ENCODE measurements around the gene SLC1A1.

SLC1A1 gene

DNA sequence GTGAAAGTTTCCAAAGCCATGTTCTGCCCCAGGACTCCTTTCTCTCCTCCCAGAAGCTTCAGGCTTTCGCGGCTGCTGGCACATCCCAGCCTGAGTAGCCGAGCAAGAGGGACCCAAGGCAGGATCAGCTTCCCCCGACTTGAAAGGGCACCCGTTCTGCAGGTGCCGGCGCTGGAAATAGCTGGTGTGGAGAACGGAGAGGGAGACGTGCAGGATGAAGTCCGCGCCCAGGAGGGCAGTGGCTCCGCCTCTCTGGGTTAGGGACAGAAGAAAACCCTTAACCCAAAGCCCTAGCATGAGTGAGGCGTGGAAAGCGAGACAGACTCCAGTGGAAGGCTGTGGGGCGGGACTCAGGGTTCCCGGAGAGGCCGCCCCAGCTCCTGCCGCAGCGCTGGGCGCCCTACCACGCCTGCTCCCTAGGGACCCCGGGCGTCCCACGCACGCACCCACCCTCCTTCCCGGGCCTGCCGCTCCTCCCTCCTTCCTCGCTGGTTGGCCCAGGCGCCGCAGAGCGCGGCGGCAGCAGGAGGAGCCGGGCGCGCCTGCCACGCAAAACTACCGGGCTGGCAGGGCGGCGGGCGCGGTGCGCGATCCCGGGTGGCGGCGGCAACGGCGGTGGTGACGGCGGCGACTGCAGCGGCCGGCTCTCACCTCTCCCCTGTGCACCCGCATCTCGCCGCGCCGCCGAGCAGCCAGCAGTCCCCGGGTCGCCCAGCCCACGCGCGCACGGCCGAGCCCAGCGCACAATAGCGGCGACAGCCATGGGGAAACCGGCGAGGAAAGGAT, at the start of gene SLC1A1:
Gene SLC1A1, plus strand, starts transcription at position 550 of the 786 bp plus-strand sequence. Its CDS starts 212 bp downstream, at position 762.
- no peak for DNase-seq

DNA sequence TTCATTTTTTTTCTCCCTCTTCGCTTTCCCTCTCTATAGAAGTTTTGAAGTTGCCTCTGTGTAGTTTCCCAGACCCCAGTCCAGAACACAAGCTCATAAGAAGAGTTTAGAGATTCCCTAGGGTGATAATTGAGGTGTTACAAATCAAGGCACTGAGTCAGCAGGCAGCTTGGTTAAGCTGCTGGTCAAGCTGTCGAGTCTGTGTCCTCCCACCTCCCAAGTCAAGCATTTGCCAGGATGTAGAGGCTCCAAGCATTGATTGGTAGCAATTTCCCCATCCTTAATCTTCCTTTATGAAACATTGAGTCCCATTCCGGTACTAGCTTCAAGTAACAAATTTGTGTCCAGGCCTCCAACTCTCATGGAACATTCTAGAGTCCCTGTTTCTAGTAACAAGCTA, 47.5 kb upstream of the SLC1A1 start:
- DNase-seq, result no peak

DNA sequence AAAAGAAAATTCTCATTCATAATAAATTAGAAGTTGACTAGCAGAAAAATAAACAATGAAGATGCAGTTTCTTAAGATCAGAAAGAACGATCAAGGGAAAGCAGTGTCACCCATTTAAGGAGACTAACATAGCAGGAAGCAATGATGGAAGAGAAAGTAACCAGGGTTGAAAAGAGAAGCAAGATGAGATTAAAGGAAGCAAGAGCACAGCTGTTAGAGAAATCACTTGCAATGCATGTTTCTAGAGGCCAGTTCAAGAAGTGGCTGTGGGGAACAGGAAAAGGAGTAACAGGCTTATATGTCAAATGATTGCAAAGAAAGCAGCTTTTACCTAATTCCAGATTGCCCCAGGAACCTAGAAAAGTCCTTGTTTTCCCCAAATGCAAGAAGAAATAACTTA, 46.8 kb upstream of the SLC1A1 start:
- no peak for DNase-seq

DNA sequence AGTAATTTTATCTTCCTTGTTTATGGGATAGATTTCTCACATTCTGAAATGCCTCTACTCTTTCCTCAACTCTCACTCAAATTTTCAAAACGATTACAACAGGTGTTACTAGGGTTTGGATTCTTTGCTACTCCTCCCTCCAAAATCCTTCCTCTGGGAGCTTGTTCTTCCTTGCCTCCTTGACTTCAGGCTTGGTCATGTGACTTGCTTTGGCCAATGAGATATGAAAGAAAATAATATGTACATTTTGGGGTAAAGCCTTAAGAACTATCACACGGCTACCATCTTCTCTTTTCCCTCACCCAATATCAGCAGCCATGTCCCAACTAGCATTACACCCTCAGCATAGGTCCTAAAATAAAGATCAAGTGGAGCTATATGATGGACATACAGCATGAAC, 28.8 kb upstream of the SLC1A1 start:
- no peak for DNase-seq

DNA sequence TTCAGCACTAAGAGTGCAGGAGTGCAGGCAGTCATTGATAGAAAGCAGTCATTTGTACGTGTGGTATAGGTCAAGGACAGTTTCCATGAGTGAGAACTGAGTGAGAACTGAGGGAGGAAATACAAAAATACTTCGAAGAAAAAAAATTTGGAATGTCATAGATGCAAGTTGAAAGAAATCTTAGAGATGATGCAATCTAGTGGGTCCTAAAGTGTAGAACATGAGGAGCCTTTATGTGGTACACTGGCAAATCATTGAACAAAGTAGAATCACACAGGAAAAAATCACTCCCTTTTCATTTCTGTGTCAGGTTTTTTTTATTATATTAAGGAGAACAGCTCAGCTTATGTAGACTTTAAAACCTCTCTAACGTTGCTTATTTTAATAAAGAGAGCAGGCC, 26.4 kb upstream of the SLC1A1 start:
- no peak for DNase-seq

DNA sequence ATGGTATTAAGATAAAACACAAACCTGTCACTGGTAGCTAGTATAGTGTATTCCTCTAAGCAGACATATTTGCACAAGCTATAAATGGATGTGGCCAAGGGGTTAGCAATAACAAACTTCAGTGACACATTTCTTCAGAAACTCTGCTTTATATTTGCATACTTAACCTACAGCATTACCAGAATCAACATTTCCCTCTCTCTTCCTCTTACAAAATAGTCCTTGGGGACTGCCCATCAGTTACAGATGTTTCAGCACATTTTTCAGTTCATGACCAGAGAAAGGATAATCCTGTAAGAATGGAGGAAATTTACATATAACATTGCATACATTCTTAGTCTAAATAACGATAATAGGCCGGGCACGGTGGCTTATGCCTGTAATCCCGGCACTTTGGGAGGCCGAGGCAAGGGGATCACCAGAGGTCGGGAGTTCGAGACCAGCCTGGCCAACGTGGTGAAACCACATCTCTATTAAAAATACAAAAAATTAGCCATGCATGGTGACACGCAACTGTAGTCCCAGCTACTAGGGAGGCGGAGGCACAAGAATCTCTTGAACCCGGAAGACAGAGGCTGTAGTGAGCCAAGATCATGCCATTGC, 25.3 kb upstream of the SLC1A1 start:
- no peak for DNase-seq

DNA sequence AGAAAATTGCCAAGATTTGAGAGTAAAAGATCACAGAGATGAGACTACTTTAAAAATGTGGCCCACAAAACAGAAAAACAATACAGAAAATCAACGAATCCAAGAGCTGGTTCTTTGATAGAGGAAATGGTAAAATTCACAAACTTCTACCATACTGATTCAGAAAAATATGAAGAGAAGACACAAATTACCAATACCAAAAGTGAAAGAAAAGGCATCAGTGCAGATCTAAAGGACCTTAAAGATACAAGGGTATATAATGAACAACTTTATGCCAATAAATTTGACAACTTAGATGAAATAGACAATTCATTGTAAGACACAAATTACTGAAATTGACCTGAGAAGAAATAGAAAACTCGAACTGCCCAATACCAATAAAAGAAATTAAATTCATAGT, 24.4 kb upstream of the SLC1A1 start:
- no peak for DNase-seq

DNA sequence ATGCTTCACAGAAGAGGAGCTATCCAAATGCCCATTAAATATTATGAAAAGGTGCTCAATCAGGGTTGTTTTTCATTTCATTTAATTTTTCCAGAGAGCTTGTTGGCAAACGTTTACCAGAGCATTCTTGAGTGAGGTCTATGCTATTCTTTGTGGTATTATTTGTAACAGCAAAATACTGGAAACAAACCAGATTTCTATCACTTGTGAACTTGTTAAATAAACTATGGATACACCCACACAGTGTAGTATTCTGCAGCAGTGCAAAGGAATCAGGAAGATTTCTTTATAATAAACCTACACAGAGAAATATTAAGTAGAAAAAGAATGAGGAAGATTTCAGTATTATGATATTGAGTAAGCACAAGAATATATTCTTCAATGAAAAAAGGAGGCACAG, 15.0 kb upstream of the SLC1A1 start:
- DNase-seq, result no peak

DNA sequence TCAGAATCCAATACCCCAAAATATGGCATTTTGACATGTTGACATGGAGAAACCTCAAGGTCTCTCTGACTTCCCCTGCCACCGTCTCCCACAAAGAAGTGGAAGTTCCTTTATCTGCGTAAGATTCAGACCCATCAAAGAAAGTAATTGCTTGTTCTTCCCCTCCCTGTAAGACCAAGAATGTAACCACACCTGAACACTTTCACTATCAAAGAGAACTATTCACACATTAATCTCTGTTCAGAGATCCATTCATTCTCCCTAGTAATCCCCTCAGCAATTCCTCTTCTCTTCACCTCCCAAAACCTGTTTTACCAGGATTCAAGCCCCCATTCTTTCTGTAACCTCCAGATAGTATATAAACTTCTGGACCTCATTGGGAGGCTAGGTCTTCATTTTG, 4.1 kb upstream of the SLC1A1 start:
- no peak for DNase-seq

DNA sequence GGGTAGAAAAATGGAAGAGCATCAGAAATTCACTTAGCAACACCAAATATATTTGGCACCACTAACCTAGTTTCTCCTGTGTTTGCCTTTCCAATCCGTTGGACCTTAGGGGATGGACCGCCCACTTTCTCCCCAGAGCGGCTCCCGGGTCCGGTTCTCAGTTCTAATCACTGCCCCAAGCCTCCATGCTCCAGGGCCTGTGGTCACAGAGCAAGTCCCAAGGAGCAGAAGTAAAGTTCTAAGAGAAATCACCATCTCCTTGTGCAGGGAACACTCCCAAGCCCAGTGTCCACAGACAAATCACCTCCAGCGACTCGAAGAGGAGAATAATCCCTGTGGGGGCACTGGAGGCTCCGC, 728 bp upstream of the SLC1A1 start:
- no peak for DNase-seq

DNA sequence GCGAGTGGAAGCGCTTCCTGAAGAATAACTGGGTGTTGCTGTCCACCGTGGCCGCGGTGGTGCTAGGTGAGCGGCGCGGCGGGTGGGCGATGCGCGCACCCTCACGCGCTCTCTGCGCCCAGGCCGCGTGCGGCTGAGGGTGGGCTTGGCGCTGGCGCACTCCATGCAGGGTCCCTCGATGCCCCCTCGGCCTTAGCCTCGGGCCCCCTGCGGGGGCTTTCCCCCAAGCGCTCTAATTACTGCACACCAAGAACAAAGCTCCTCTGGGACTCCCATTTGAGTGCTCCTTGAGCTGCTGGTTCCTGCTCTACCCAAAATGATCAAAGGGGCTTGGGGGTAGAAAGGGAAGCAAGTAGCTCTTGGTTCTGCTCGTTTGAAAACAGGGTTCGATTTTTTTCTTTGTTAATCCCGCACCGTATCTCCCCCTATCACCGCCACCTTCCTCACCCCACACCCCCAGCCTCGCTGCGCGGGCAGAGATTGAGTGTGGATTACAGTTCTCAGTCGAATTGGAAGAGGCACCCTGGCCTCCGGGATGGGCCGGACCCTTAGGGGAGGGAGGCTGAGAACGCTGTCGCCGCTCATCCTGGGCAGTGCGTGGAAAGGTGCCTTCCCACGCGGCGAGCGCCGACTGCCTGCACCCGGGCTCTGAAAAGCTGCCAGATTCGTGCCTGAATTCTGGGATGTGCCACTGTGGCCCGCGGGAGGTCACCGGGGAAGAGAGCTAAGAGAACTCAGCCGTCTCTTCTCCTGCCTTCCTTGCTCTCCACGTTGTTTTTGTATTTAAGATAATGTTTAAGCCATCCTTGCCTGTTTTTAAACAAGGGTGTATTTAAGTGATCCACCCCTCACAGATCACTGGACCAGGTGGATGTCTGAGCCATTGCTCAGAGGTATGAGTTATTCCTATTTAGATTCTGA, 697 bp downstream of the SLC1A1 start:
- DNase-seq, result no peak

DNA sequence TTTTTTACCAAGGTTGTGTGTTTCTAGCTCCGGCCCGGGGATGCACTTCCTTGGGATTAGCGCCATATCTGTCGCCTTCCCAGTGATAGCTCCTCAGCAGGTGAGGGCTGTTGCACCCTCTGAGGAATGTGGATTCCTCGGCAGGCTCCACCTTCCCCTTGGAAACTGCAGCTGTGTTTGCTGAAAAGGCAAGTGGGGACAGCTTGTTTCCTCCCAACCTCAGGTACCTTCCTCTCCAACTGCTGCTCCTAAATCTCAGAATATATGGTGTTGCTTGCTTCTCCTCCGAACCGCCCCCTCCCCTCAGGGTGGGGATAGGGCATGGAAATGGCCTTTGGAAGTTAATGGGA, 1.3 kb downstream of the SLC1A1 start:
- DNase-seq, result no peak

DNA sequence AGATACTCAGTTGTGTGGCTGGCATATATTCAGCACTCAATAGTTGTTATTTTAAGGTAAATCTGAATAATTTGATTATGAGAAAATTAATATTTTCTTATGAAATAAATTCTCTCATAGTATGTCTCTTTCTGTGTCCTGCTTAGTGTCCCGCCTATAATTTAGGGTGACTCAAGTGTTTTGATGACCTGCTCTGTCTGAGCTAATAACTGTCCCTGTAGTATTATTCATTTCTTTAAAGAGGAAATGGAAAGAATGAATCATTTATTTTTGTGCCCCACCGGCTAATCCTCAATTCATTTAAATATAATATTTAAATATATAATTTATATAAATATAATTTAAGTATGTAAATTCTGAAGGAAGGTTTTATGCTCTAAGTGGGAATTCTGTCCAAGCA, 4.1 kb downstream of the SLC1A1 start:
- no peak for DNase-seq

DNA sequence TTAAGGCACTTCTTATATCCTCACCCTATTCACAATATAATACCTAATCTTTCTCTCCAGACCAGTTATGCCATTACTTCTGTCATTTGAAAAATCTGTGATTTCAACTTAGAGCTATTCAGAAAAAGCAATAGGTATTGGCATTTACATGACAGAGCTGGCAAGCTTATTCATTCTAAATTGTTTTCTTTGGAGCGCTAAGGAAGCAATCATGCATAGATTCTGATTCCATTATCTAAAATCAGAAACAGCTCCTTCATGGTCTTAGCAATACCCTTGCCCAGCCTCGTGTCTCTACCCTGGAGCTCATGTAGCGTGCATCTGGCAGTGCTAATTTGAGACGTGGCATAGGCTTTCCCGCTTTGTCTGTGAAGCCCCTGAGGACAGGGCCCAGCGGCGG, 4.5 kb downstream of the SLC1A1 start:
- no peak for DNase-seq

DNA sequence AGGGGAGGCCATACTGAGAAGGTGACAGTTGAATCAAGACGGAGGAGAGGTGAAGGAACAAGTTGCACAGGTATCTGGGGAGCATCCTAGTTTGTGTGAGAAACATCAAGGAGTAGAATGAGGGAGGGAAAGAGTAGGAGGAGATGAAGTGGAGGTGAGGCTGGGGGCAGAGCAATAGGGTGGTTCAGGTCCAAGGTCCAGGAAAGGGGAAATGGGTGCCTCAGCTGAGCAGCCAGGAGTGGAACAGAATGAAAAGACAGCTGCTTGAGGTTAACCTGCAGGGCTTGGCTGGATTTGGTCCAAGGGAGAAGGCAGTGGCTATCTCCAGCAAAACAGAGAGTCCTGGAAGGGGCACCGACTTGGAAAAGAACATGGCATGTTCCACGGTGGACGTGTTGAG, 5.3 kb downstream of the SLC1A1 start:
- DNase-seq, result no peak

DNA sequence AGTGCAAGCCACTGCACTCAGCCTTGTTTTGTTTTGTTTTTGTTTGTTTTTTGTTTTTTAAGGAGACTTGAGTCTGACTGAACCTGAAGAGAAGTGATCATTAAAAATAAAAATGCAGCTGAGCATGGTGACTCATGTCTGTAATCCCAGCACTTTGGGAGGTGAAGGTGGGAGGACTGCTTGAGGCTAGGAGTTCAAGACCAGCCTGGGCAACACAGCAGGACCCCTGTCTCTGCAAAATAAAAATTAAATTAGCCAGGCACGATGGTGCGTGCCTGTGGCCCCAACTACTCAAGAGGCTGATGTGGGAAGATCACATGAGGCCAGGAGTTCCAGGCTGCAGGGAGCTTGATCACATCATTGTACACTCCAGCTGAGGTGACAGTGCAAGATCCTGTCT, 6.2 kb downstream of the SLC1A1 start:
- no peak for DNase-seq

DNA sequence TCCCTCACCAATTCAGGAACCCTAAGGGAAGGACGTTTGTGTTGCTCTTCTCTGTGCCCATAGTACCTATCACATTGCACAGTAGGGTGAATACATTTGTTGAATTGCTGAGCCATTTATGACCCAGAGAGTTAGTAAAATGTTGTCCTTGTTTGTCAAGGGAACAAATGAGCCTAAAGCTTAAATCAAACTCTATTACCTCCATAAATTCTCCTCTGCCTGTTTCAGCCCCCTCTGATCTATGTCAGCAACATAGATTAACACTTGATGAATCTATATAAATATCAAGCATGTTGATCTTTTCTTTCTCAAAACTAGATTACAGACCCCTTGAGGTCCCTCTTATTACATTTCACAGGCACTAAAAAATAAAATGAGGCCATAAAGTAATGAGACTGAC, 7.1 kb downstream of the SLC1A1 start:
- no peak for DNase-seq

DNA sequence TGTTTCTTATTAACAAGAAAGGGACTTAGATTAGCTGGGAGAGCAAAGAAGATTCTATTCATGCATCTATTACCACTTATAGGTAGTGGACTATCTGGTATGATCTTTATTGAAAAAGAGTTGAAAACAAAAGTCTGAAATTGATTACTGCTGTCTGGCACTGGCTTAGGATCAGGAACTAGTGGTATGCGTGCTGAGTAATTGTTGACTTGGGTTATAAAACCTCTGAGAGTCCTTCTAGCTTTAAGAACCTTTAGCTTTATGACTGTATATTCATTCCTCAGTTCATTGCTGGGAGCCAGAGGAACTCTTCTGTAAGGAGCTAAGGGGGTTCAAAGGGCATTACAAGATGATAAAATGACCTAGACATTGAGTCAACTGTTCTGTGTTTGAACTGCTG, 7.6 kb downstream of the SLC1A1 start:
- DNase-seq, result no peak

DNA sequence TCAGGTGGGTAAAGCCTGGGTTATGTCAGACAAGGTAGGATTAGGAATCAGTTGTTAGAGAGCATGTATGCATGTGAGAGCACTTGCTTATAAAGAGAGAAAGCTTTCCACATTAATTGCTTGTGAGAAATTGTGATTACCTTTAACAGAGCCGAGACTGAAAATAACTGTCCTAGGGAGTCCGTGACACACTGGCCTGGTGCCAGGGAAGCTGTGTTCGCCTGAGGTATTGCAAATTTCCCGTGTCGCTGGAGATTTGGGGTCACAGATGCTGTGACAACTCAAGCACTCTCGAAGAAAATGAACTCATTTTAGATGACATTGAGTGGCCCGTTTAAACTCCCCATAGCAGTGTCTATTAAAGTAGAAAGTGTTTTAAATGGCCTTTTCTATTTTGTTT, 9.6 kb downstream of the SLC1A1 start:
- no peak for DNase-seq

DNA sequence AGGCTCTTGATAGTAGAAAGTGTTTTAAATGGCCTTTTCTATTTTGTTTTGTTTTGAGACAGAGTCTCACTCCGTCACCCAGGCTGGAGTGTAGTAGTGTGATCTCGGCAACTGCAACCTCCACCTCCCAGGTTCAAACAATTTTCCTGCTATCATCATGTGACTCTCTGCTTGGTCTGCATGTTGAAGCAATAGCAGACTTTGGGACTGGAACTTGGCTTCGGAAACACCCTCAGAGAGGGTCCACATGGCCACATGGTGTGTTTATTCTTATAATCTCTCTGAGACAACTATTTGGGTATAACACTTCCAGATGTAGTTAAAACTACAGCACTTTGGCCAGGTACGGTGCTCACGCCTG, 10.9 kb downstream of the SLC1A1 start:
- no peak for DNase-seq

DNA sequence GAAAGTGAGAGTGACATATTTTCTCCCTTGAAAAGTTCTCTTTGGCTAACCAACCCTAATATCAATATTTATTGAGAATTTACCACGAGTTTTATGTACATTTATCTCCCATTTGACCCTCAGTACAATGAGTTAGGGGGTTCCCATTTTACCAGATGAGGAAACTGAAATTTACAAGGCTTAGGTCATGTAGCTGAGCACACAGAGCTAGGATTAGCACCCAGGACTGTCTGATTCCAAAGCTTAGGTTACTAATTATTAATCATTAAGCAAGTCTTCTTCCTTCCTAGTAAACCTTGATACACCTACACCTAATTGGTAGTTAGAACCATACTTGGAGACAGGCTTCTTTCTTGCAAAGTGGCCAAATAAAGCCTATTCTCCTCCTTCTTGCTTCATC, 12.2 kb downstream of the SLC1A1 start:
- DNase-seq, result no peak

DNA sequence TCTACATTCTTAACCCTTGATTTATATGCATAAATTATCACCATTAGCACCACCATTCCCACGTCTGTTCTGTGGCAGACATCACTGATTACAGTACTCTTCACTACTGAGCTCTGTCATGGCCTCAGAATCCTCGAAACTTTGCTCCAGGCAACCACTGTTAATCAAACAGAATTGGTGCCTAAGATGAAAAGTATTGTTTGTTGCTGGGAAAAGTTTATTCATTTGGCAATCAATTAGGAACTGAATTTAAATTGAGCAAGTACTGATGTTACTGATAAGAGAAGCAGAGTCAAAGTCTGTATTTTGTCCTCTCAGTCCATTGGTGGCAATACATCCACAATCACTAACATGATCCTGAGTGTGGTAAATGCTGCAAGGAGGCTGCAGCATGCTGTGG, 12.8 kb downstream of the SLC1A1 start:
- no peak for DNase-seq

DNA sequence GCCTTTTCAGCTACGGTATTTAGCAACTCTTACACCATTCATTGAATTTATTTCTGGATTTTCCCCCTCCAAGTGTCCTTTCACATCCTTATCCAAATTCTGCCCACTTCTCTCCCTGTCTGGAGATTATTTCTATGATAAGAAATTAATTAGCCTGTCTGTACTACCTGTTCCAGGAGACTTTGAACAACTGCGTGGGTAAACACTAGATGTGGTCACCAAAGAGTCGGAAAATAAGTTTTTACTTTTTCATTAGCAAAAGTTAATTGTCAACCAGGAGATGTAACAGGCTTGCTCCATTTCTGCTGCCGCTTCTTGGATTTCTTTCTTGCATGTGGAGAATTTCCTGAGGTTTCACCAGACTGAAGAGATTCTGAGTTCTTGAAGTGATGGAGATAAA, 14.0 kb downstream of the SLC1A1 start:
- DNase-seq, result no peak

DNA sequence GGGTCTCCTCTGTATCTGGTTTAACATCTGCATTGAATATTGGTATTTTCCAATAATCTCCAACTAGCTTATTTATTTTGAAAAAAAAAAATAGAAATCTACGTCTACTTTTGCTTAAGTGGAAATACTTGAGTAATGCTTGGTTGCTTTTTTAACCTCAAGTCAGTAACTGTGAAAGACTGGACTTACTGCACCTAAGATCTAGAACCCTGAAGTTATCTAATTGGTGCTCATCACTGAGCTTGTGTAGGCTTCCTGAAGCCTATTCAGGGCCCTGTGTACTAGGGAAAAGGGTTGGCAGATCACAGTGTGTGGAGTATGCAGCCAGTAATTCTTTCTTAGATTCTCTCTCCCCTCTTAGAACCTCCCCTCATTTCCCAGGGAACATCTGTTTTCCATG, 16.2 kb downstream of the SLC1A1 start:
- DNase-seq, result no peak

Data from NCI-H1048 (cell line).